Suprapubic skin (tissue), 3 donors: Measurements from ENCODE around the gene ABCF2.

ENCODE experiments used
- CTCF ChIP-seq, 2 donors: fragments of 200-600 bp in 1 of 2; fragments of 450-650 bp in 1 of 2; sonication (generic) in 1 of 2; IDR thresholded peaks; one replicate each; pipeline ENCODE4 v1.5.1; 2016 to 2019; ENCODE audit warnings: antibody characterized with exemption in 2 of 2, mild to moderate bottlenecking in 1 of 2, moderate library complexity in 1 of 2
- POLR2A ChIP-seq, 2 donors: fragments of 450-650 bp; IDR thresholded peaks; one replicate each; pipeline ENCODE4 v1.6.1; 2017; ENCODE audit warnings: antibody characterized with exemption in 2 of 2, mild to moderate bottlenecking in 2 of 2, moderate library complexity in 2 of 2

GRCh38 chr7:151274936-151275812 is 48.2 kb upstream of the ABCF2 start:
- TF ChIP-seq CTCF (IDR thresholded peaks at IDR 0.05) (no peak), POLR2A (IDR thresholded peaks at IDR 0.05) (no peak)
